Trophoblast cell (in vitro differentiated cells and primary cell): ENCODE results near the gene FAM81B.

Experiments used
- DNase-seq, 2 donors: peaks; one replicate each; pipeline ENCODE4 v3.0.0-alpha.2; 2016
- H2AFZ ChIP-seq: 2 replicates; pipeline ENCODE4 v1.6.1; 2013; ENCODE audit warnings: low read length, moderate library complexity, mild to moderate bottlenecking; ENCODE audit not compliant: insufficient read depth, poor library complexity
- H2AK5ac ChIP-seq: 2 replicates; pipeline ENCODE4 v1.6.1; 2013; ENCODE audit warnings: mild to moderate bottlenecking, low read length
- H2BK120ac ChIP-seq: 2 replicates; pipeline ENCODE4 v1.6.1; 2013; ENCODE audit warnings: low read length, mild to moderate bottlenecking, moderate library complexity; ENCODE audit not compliant: insufficient read depth, poor library complexity
- H2BK12ac ChIP-seq: 2 replicates; pipeline ENCODE4 v1.6.1; 2013; ENCODE audit warnings: mild to moderate bottlenecking, low read length, moderate library complexity
- H2BK5ac ChIP-seq: 2 replicates; pipeline ENCODE4 v1.6.1; 2013; ENCODE audit warnings: low read length, low read depth, moderate library complexity, mild to moderate bottlenecking; ENCODE audit not compliant: poor library complexity
- H3K14ac ChIP-seq: 2 replicates; pipeline ENCODE4 v1.6.1; 2013; ENCODE audit warnings: mild to moderate bottlenecking, low read length
- H3K18ac ChIP-seq: 2 replicates; pipeline ENCODE4 v1.6.1; 2013; ENCODE audit warnings: mild to moderate bottlenecking, low read length
- H3K23ac ChIP-seq: 2 replicates; pipeline ENCODE4 v1.6.1; 2013; ENCODE audit warnings: low read length
- H3K27ac ChIP-seq: 2 replicates; pipeline ENCODE4 v1.5.1; 2013; ENCODE audit warnings: low read depth, mild to moderate bottlenecking, inconsistent platforms, low read length, moderate library complexity
- H3K27me3 ChIP-seq: 2 replicates; pipeline ENCODE4 v1.6.1; 2013; ENCODE audit warnings: inconsistent platforms, mild to moderate bottlenecking, low read length, moderate library complexity; ENCODE audit not compliant: insufficient read depth
- H3K36me3 ChIP-seq, 2 experiments: 1 replicate in 1 of 2; 2 replicates in 1 of 2; pipeline ENCODE4 v1.6.1; 2013; ENCODE audit warnings: low read length in 2 of 2, mild to moderate bottlenecking in 2 of 2, moderate library complexity in 1 of 2; ENCODE audit not compliant: insufficient read depth in 2 of 2, control insufficient read depth in 1 of 2
- H3K4ac ChIP-seq: 2 replicates; pipeline ENCODE4 v1.6.1; 2013; ENCODE audit warnings: low read depth, mild to moderate bottlenecking, low read length, moderate library complexity
- H3K4me1 ChIP-seq, 2 experiments: 1 replicate in 1 of 2; 2 replicates in 1 of 2; pipeline ENCODE4 v1.6.1; 2013; ENCODE audit warnings: low read length in 2 of 2, mild to moderate bottlenecking in 2 of 2, moderate library complexity in 1 of 2; ENCODE audit not compliant: insufficient read depth in 2 of 2, control insufficient read depth in 1 of 2
- H3K4me2 ChIP-seq: 2 replicates; pipeline ENCODE4 v1.6.1; 2013; ENCODE audit warnings: inconsistent platforms, mild to moderate bottlenecking, low read length, moderate library complexity
- H3K4me3 ChIP-seq: 2 replicates; pipeline ENCODE4 v1.5.1; 2013; ENCODE audit warnings: mild to moderate bottlenecking, low read depth, low read length, inconsistent platforms
- H3K79me1 ChIP-seq: one replicate; pipeline ENCODE4 v1.6.1; 2013; ENCODE audit warnings: low read length
- H3K79me2 ChIP-seq: 2 replicates; pipeline ENCODE4 v1.6.1; 2013; ENCODE audit warnings: low read length, mild to moderate bottlenecking; ENCODE audit not compliant: control insufficient read depth, insufficient read depth, poor library complexity
- H3K9ac ChIP-seq: 2 replicates; pipeline ENCODE4 v1.6.1; 2013; ENCODE audit warnings: mild to moderate bottlenecking, low read length
- H3K9me3 ChIP-seq: 2 replicates; pipeline ENCODE4 v1.6.1; 2013; ENCODE audit warnings: low read depth, mild to moderate bottlenecking, control low read depth, inconsistent platforms, low read length; ENCODE audit not compliant: insufficient read depth
- H4K12ac ChIP-seq: 2 replicates; pipeline ENCODE4 v1.6.1; 2013; ENCODE audit warnings: low read depth, mild to moderate bottlenecking, low read length, moderate library complexity
- H4K8ac ChIP-seq: 2 replicates; pipeline ENCODE4 v1.6.1; 2013; ENCODE audit warnings: low read depth, mild to moderate bottlenecking, low read length, moderate library complexity
- H4K91ac ChIP-seq: one replicate; pipeline ENCODE4 v1.6.1; 2013; ENCODE audit warnings: low read depth, mild to moderate bottlenecking, low read length, moderate library complexity

FAM81B gene

GRCh38 chr5:95487880-95488279 is 96.7 kb downstream of the FAM81B start:
- Histone ChIP-seq H3K36me3 (peaks cover 11 to 13% of the 10 kb centered on the region in 2 experiments), H3K27me3 (no peaks in the 10 kb centered on the region), H2AK5ac (no peak overlapping the region), H2BK120ac (no peak overlapping the region), H2BK12ac (no peak overlapping the region), H3K23ac (no peak overlapping the region), H2BK5ac (no peak overlapping the region), H4K12ac (no peak overlapping the region), H3K9me3 (peaks cover 3% of the 10 kb centered on the region), H3K79me2 (no peaks in the 10 kb centered on the region), H3K4me3 (no peak overlapping the region), H3K27ac (no peak overlapping the region), H3K4ac (no peak overlapping the region), H3K14ac (no peak overlapping the region), H4K91ac (no peak overlapping the region), H4K8ac (no peak overlapping the region), H3K4me2 (no peak overlapping the region), H3K18ac (no peak overlapping the region), H3K79me1 (no peaks in the 10 kb centered on the region), H2AFZ (no peak overlapping the region), H3K4me1 (no peaks in the 10 kb centered on the region), H3K9ac (no peak overlapping the region)
- DNase-seq: peak in 1 of 2 donors; percentile 6
